Stimulated activated CD8-positive, alpha-beta memory T cell treated with anti-CD3 and anti-CD28 coated beads, Interleukin-4, amount 100 ng/mL, for 24 hours (primary cell): Measurements from ENCODE around the gene CHRNE.
A peak's percentile ranks its signal among the peaks of the same experiment; 100 is the strongest.
"Not testable (repeated sequence)": the region's sequence is repeated elsewhere in the genome, so short reads cannot be mapped to it uniquely, and the experiment has no call there.

ENCODE experiments used
- DNase-seq: peaks from one replicate; pipeline ENCODE4 v3.0.0-alpha.2; 2020; ENCODE audit warnings: low read depth

CHRNE gene

GRCh38 chr17:4939796-4940554 lies 37.1 kb upstream of the CHRNE start, which contains the start of the genes RNF167 and SLC25A11:
Gene RNF167, plus strand, starts transcription at chr17:4940268. Its CDS starts 642 bp downstream, at chr17:4940910.
Gene SLC25A11, minus strand, starts transcription at chr17:4940046. Its CDS starts 136 bp downstream, at chr17:4939910.
- peak; percentile 91 for DNase-seq

GRCh38 chr17:4939546-4939795 lies 36.6 kb upstream of the CHRNE start:
- no peak for DNase-seq

- DNase-seq: no peak
Observed at GRCh38 chr17:4938688-4939545, 36.0 kb upstream of the CHRNE start.

- no peak for DNase-seq
Observed at GRCh38 chr17:4938069-4938491, 35.2 kb upstream of the CHRNE start.

- no peak for DNase-seq
Observed at GRCh38 chr17:4937553-4937952, 34.7 kb upstream of the CHRNE start.

GRCh38 chr17:4936436-4936835 lies 33.5 kb upstream of the CHRNE start:
- no peak for DNase-seq

GRCh38 chr17:4935650-4936049 lies 32.8 kb upstream of the CHRNE start:
- DNase-seq: no peak

- no peak for DNase-seq
Observed at GRCh38 chr17:4934173-4934979, 31.5 kb upstream of the CHRNE start.

- no peak for DNase-seq
Observed at GRCh38 chr17:4933646-4934045, 30.7 kb upstream of the CHRNE start.

- DNase-seq: no peak
Observed at GRCh38 chr17:4932756-4933155, 29.9 kb upstream of the CHRNE start.

GRCh38 chr17:4931963-4932362 lies 29.1 kb upstream of the CHRNE start, which contains the start of gene GP1BA:
Gene GP1BA, plus strand, starts transcription at chr17:4932277. Its CDS starts 328 bp downstream, at chr17:4932605.
- DNase-seq: no peak

GRCh38 chr17:4928881-4929280 lies 26.0 kb upstream of the CHRNE start:
- no peak for DNase-seq

- not testable (repeated sequence) for DNase-seq
Observed at GRCh38 chr17:4926577-4927335, 23.9 kb upstream of the CHRNE start.

GRCh38 chr17:4921320-4921719 lies 18.4 kb upstream of the CHRNE start:
- no peak for DNase-seq

GRCh38 chr17:4920351-4921048 lies 17.6 kb upstream of the CHRNE start:
- no peak for DNase-seq

- DNase-seq: no peak
Observed at GRCh38 chr17:4919511-4920047, 16.7 kb upstream of the CHRNE start.

- not testable (repeated sequence) for DNase-seq
Observed at GRCh38 chr17:4914551-4914950, 11.7 kb upstream of the CHRNE start.

- no peak for DNase-seq
Observed at GRCh38 chr17:4913994-4914393, 11.1 kb upstream of the CHRNE start.

- DNase-seq: no peak
Observed at GRCh38 chr17:4908711-4909496, 6.0 kb upstream of the CHRNE start.

GRCh38 chr17:4908301-4908700 lies 5.4 kb upstream of the CHRNE start:
- DNase-seq: no peak
